ENCODE measurements around the gene TBC1D8.

Gene TBC1D8

DNA sequence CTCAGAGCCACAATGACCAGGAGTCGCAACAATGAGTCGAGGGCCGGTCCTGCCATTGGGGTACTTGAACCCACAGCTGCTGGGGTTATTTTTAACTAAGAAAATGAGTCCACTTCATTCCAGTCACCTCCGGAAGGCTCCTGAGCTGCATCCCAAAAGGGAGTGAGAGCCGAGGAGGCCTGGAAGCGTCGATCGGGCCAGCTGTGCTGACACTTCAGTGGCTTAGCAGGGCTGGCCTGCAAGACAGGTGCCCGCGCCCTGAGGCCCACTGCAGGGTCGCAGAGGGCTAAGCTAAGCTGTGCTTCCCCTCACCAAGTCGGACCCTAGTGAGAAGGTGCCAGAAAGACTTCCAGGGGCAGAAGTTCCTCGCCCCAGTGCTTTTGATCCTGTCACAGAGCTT lies 21.1 kb downstream of the TBC1D8 start:
- no peak for DNase-seq (ENCODE audit: extremely low spot score)
- TF ChIP-seq, protein P1, sequence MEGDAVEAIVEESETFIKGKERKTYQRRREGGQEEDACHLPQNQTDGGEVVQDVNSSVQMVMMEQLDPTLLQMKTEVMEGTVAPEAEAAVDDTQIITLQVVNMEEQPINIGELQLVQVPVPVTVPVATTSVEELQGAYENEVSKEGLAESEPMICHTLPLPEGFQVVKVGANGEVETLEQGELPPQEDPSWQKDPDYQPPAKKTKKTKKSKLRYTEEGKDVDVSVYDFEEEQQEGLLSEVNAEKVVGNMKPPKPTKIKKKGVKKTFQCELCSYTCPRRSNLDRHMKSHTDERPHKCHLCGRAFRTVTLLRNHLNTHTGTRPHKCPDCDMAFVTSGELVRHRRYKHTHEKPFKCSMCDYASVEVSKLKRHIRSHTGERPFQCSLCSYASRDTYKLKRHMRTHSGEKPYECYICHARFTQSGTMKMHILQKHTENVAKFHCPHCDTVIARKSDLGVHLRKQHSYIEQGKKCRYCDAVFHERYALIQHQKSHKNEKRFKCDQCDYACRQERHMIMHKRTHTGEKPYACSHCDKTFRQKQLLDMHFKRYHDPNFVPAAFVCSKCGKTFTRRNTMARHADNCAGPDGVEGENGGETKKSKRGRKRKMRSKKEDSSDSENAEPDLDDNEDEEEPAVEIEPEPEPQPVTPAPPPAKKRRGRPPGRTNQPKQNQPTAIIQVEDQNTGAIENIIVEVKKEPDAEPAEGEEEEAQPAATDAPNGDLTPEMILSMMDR (IDR thresholded peaks at IDR 0.05; ENCODE audit: control extremely low read depth, extremely low read depth, low read depth, missing control alignments): no peak
- POLR2A ChIA-PET: interaction anchor here (0.5 kb wide), 1 partner anchor 559 kb away, joined by 4 read pairs; no protein-coding TSS in a partner anchor
- CTCF ChIA-PET: interaction anchor here (0.9 to 1.7 kb wide), 4 partner anchors 9 to 21 kb away, joined by 3 to 5 read pairs (median 3); partner anchors contain the start of gene TBC1D8

DNA sequence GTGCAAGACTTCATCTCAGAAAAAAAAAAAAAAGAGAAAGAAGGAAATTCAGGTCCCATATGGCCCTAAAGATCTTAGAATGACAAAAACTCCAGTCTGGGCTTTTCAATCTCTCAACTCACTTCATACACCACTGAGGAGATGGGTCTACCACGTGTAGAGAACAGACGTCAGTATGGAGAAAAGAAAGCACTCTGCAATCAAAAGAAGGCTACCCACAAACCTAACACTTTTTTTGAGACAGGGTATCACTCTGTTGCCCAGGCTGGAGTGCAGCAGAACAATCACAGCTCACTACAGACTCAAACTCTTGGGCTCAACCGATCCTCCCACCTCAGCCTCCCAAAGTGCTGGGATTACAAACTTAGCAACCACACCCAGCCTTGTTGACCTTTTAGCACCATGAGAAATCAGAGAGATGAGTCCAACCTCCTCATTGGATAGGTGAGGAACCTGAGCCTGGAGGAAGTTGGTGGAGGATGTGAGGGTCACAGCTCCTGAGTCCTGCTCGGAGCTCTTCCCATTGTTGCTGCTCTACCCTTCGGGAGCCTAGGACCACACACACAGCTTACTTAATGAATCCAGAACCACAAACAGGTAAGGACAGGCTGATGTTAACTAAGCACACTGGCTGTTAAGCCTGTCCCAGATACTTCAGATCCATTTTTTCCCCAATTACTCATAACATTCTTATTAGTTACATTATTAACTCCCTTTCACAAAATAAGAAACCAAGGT lies 23.7 kb downstream of the TBC1D8 start:
- ChIA-PET POLR2A (no interaction called here), CTCF (interaction anchor here (2.7 kb wide), 1 partner anchor 12 kb away, joined by 14 read pairs; no protein-coding TSS in a partner anchor)
- no peak for DNase-seq (ENCODE audit: extremely low spot score)
- TF ChIP-seq, protein P1 (IDR thresholded peaks at IDR 0.05; ENCODE audit: control extremely low read depth, extremely low read depth, low read depth, missing control alignments): no peak

DNA sequence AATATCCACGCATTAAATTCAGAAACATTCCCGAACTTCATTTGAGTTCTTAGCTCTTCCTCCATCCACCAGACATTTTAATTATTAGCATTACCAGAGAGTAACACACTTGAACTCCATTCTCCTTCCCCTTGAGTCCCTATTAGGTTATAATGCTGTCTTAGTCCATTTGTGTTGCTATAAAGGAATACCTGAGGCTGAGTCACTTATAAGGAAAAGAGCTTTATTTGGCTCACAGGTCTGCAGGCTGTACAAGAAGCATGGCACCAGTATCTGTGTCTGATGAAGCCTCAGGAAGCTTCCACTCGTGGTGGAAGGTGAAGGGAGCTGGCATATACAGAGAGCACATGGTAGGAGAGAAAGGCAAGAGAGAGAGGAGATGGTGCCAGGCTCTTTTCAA lies 25.4 kb downstream of the TBC1D8 start:
- CTCF ChIA-PET: interaction anchor here (1.4 to 2.7 kb wide), 3 partner anchors 11 to 24 kb away, joined by 3 to 14 read pairs (median 4); no protein-coding TSS in a partner anchor

DNA sequence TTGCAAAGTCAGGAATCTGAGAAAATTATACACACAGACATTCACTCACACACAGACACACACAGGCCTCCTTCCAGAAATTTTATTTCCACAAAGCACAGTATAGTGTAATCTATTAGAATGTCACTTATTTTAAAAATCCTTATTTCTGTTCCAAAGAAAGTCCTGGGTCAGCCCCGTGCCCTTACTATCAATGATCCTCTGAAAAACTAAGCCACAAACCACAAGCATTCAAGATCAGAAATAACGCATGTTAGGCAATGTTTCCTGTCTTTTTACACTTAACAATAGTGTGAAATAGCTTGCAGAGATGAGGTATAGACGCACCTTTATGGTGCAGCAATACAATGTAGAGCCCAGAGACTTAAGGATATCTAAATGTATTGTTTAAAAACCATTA lies 25.8 kb downstream of the TBC1D8 start:
- ChIA-PET POLR2A (no interaction called here), CTCF (interaction anchor here (1.0 to 2.7 kb wide), 4 partner anchors 10 to 25 kb away, joined by 3 to 14 read pairs (median 4); no protein-coding TSS in a partner anchor)
- TF ChIP-seq, protein P1 (IDR thresholded peaks at IDR 0.05; ENCODE audit: control extremely low read depth, extremely low read depth, low read depth, missing control alignments): no peak

More for the DNA sequence above, 25.4 kb downstream of the TBC1D8 start:
- POLR2A ChIA-PET: no interaction called here
- DNase-seq (ENCODE audit: extremely low spot score): no peak
- TF ChIP-seq, protein P1 (IDR thresholded peaks at IDR 0.05; ENCODE audit: control extremely low read depth, extremely low read depth, low read depth, missing control alignments): no peak

DNA sequence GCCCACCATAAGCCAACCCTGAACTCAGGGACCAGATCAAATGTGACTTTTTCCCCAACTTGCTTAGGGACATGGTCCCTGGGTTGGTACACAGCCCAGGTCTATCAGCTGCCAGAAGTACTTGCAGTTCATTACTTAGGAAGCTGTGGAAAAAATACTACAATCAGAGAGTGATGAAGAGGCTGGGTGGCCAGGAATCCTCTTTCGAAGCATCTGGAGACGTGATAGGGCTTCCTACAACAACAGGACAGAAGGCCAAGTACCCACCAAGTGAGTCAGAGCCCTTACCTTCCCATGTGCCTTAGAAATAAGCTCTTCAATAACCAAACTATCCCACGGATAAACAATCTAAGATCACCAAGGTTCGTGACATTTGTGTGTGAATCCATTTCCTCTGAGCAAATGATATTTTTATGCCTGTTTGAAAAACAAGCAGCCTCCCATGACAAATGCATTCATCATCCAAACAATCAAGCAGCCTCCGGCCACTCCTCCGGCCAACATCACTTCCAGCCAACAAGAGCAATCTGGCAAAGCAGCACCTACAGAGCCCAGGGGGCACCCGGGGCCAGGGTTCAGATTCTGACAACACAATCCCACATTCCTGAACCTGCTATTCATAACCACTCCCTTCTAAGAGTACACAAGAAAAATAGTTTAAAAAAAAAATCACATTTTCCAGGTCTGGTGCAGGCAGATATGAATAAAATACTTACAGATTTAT lies 26.4 kb downstream of the TBC1D8 start:
- no peak for DNase-seq (ENCODE audit: extremely low spot score)
- ChIA-PET CTCF (interaction anchor here (0.9 to 2.7 kb wide), 7 partner anchors 10 to 74 kb away, joined by 3 to 14 read pairs (median 3); no protein-coding TSS in a partner anchor), POLR2A (no interaction called here)
- TF ChIP-seq, protein P1 (IDR thresholded peaks at IDR 0.05; ENCODE audit: control extremely low read depth, extremely low read depth, low read depth, missing control alignments): no peak

More for the DNA sequence above, 25.8 kb downstream of the TBC1D8 start:
- DNase-seq (ENCODE audit: extremely low spot score): no peak

DNA sequence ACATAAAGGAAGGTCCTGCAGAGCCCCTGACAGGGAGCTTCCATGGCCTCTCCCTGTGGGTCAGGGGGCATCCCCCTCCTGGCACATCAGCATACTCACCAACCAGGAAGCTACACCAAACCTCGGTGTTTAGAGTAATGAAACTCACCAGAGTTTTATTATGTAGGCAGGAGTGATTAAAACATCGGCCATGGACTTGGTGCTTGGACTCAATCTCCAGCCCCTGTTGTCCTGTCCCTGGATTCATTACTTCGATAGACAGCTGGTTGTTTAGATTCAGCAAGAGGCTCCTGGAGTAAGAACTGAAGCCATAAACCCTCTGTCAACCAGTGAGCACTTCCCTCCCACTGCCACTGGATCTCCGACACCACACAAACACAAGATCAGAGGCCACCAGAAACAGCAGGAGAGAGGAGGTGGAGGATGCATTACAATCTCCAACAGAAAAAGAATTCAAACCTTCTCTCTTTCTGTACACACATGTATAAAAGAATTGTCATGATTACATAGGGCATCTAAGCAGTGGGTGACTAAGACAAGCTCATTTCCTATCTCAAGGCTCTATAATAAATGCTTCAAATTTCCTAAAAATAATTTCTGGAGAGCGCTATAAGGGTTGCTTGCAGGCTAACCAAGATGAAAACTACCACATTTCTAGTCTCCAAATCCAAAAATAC lies 27.2 kb downstream of the TBC1D8 start:
- no peak for DNase-seq (ENCODE audit: extremely low spot score)
- POLR2A ChIA-PET: no interaction called here
- TF ChIP-seq, protein P1 (IDR thresholded peaks at IDR 0.05; ENCODE audit: control extremely low read depth, extremely low read depth, low read depth, missing control alignments): no peak
- CTCF ChIA-PET: interaction anchor here (0.9 to 1.6 kb wide), 5 partner anchors 10 to 73 kb away, joined by 3 to 5 read pairs (median 3); no protein-coding TSS in a partner anchor

Data from GM10248 (cell line).